Glutamatergic neuron (in vitro differentiated cells): ENCODE results near the gene RCL1. TPM values are rescaled to one million over a fixed set of nuclear protein-coding genes. Genes with fewer than 3 reads are reported as not detected.
A peak's percentile ranks its signal among the peaks of the same experiment; 100 is the strongest.
"Not testable (repeated sequence)": the region's sequence is repeated elsewhere in the genome, so short reads cannot be mapped to it uniquely, and the experiment has no call there.

Source experiments
- DNase-seq: peaks from one replicate; pipeline ENCODE4 v3.0.0; 2022
- H3K27ac Mint-ChIP-seq: one replicate; pipeline ENCODE4 v1.8.0; 2020; ENCODE audit warnings: mild to moderate bottlenecking, mixed read lengths, inconsistent platforms; ENCODE audit not compliant: unreplicated experiment
- H3K27me3 Mint-ChIP-seq: one replicate; pipeline ENCODE4 v1.8.0; 2020; ENCODE audit warnings: mild to moderate bottlenecking, moderate library complexity, mixed read lengths, inconsistent platforms; ENCODE audit not compliant: unreplicated experiment
- H3K36me3 Mint-ChIP-seq: one replicate; pipeline ENCODE4 v1.8.0; 2020; ENCODE audit warnings: mild to moderate bottlenecking, mixed read lengths, inconsistent platforms; ENCODE audit not compliant: unreplicated experiment
- H3K4me1 Mint-ChIP-seq: one replicate; pipeline ENCODE4 v1.8.0; 2020; ENCODE audit warnings: mild to moderate bottlenecking, low read depth, mixed read lengths, inconsistent platforms; ENCODE audit not compliant: unreplicated experiment
- H3K4me3 Mint-ChIP-seq: one replicate; pipeline ENCODE4 v1.8.0; 2020; ENCODE audit warnings: mild to moderate bottlenecking, mixed read lengths, inconsistent platforms; ENCODE audit not compliant: unreplicated experiment
- H3K9me3 Mint-ChIP-seq: one replicate; pipeline ENCODE4 v1.8.0; 2020; ENCODE audit warnings: mild to moderate bottlenecking, moderate library complexity, mixed read lengths, inconsistent platforms; ENCODE audit not compliant: unreplicated experiment
- total RNA-seq: library from RNA; stranded (reverse); fragmentation: NEBNext Ultra II Directional; extraction: Animal tissue kit (Norgen Biotek cat#: 25700); gene quantifications from one replicate; pipeline ENCODE4 v1.2.1, GENCODE V29; 2021; ENCODE audit not compliant: unreplicated experiment
- TF ChIP-seq, protein P1 (sequence below): fragments of 200-600 bp; sonication (generic); IDR thresholded peaks from one replicate; pipeline ENCODE4 v1.5.0; 2021; ENCODE audit not compliant: partially characterized antibody, unreplicated experiment

Gene RCL1
- total RNA-seq, 1 donor from 2014 or later, result 14.4 TPM

DNA sequence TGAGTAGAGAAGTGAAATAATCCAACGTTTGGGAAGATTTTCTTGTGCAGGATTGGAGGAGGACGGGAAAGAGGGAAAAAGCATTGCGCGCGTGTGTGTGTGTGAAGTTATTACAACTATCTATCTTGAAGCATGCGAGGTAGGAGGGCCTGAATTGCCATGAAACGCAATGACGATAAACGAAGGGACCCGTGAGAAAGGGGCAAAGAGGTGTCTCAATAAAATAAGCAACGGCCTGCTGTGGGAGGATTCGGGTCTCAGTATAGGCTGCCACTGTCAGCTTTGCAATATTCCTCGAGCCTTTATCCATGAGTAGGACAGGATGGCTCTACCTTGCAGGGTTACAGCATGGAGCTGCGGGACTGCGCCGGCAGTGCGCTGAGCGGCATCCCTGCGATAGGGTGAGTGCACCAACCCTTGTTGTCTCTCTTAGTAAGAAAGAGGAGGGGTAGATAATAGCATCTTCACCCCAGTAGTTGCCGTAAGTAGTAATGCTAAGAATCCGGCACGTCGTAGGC is 631 bp upstream of the RCL1 start:
- H3K27ac Mint-ChIP-seq, result peak overlapping the region; percentile 2
- H3K4me1 Mint-ChIP-seq, result peaks cover 4% of the 10 kb centered on the region

GRCh38 chr9:4793459-4794395 is 983 bp downstream of the RCL1 start:
- H3K27ac Mint-ChIP-seq, result peak overlapping the region; percentile 83

More for the DNA sequence above, 631 bp upstream of the RCL1 start:
- no peak for DNase-seq
- H3K27me3 Mint-ChIP-seq, result peaks cover 9% of the 10 kb centered on the region
- peaks cover 5% of the 10 kb centered on the region for H3K9me3 Mint-ChIP-seq
- TF ChIP-seq, protein P1, sequence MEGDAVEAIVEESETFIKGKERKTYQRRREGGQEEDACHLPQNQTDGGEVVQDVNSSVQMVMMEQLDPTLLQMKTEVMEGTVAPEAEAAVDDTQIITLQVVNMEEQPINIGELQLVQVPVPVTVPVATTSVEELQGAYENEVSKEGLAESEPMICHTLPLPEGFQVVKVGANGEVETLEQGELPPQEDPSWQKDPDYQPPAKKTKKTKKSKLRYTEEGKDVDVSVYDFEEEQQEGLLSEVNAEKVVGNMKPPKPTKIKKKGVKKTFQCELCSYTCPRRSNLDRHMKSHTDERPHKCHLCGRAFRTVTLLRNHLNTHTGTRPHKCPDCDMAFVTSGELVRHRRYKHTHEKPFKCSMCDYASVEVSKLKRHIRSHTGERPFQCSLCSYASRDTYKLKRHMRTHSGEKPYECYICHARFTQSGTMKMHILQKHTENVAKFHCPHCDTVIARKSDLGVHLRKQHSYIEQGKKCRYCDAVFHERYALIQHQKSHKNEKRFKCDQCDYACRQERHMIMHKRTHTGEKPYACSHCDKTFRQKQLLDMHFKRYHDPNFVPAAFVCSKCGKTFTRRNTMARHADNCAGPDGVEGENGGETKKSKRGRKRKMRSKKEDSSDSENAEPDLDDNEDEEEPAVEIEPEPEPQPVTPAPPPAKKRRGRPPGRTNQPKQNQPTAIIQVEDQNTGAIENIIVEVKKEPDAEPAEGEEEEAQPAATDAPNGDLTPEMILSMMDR, result no peak
- no peaks in the 10 kb centered on the region for H3K36me3 Mint-ChIP-seq
- peak overlapping the region; percentile 81 for H3K4me3 Mint-ChIP-seq

GRCh38 chr9:4794691-4795090 is 1.9 kb downstream of the RCL1 start:
- no peaks in the 10 kb centered on the region for H3K36me3 Mint-ChIP-seq
- DNase-seq, result no peak
- peaks cover 9% of the 10 kb centered on the region for H3K27me3 Mint-ChIP-seq
- H3K4me3 Mint-ChIP-seq, result peak overlapping the region; percentile 92
- no peak overlapping the region for H3K27ac Mint-ChIP-seq
- TF ChIP-seq, protein P1, result no peak
- H3K4me1 Mint-ChIP-seq, result peaks cover 24% of the 10 kb centered on the region
- peaks cover 5% of the 10 kb centered on the region for H3K9me3 Mint-ChIP-seq

More at GRCh38 chr9:4793459-4794395, 983 bp downstream of the RCL1 start:
- no peaks in the 10 kb centered on the region for H3K36me3 Mint-ChIP-seq
- H3K4me3 Mint-ChIP-seq, result peak overlapping the region; percentile 92
- peaks cover 9% of the 10 kb centered on the region for H3K27me3 Mint-ChIP-seq
- DNase-seq, result no peak
- TF ChIP-seq, protein P1, result no peak
- H3K4me1 Mint-ChIP-seq, result peaks cover 18% of the 10 kb centered on the region
- peaks cover 5% of the 10 kb centered on the region for H3K9me3 Mint-ChIP-seq

DNA sequence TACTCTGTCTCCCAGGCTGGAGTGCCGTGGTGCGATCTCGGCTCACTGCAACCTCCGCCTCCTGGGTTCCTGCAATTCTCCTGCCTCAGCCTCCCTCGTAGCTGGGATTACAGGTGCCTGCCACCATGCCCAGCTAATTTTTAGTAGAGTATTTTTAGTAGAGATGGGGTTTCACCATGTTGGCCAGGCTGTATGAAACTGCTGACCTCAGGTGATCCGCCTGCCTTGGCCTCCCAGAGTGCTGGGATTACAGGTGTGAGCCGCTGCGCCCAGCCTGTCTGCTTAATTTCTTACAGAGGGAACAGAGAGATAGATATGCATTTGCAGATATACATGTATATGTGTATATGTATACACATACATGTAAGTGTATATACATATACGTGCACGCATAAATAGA is 2.4 kb downstream of the RCL1 start:
- H3K36me3 Mint-ChIP-seq, H3K4me3 Mint-ChIP-seq, DNase-seq, H3K9me3 Mint-ChIP-seq, H3K27ac Mint-ChIP-seq, H3K27me3 Mint-ChIP-seq: not testable (repeated sequence)
- H3K4me1 Mint-ChIP-seq, result peaks cover 27% of the 10 kb centered on the region

DNA sequence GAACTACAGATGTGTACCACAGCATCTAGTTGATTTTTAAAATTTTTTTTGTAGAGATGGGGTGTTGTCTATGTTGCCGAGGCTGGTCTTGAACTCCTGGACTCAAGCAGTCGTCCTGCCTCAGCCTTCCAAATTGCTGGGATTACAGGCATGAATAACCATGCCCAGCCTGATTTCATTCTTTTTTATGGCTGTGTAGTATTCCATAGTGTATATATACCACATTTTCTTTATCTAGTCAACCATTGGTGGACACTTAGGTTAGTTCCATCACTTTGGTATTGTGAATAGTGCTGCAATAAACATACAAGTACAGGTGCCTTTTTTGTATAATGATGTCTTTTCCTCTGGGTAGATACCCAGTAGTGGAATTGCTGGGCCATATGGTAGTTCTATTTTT is 3.8 kb downstream of the RCL1 start:
- peaks cover 8% of the 10 kb centered on the region for H3K27me3 Mint-ChIP-seq
- peaks cover 27% of the 10 kb centered on the region for H3K4me1 Mint-ChIP-seq
- TF ChIP-seq, protein P1, result no peak
- no peak for DNase-seq
- H3K36me3 Mint-ChIP-seq, result no peaks in the 10 kb centered on the region
- H3K4me3 Mint-ChIP-seq, result peak overlapping the region; percentile 15
- H3K27ac Mint-ChIP-seq, result no peak overlapping the region
- H3K9me3 Mint-ChIP-seq, result peaks cover 2% of the 10 kb centered on the region
